Measurements from ENCODE around the gene MTERF1. TPM values are rescaled to one million over a fixed set of nuclear protein-coding genes. Genes with fewer than 3 reads are reported as not detected.

Gene MTERF1
- total RNA-seq, 1 experiment from 2014 or later: 13.6 TPM

GRCh38 chr7:91872928-91873327, 7.6 kb downstream of the MTERF1 start:
- intact Hi-C loops (cut with micrococcal nuclease; ENCODE audit: unreplicated experiment): no loop called here
- Histone ChIP-seq H3K9me3 (ENCODE audit: control insufficient read depth, insufficient read depth, low read depth, low read length) (no peaks in the 10 kb centered on the region), H3K27ac (ENCODE audit: low read length) (no peak overlapping the region), H3K27me3 (ENCODE audit: control insufficient read depth, insufficient read depth, low read length) (no peaks in the 10 kb centered on the region), H3K36me3 (ENCODE audit: control insufficient read depth, insufficient read depth, low read length) (no peaks in the 10 kb centered on the region), H3K4me1 (ENCODE audit: control insufficient read depth, insufficient read depth, low read length) (no peaks in the 10 kb centered on the region), H3K4me3 (ENCODE audit: low read depth in 2 of 2, low read length in 2 of 2) (no peak overlapping the region)
- TF ChIP-seq TCF7L2 (IDR thresholded peaks at IDR 0.05; ENCODE audit: low read depth, low read length): no peak
- ChIA-PET CTCF (no interaction called here), POLR2A (no interaction called here)
- no peak for ATAC-seq
- in situ Hi-C loops (cut with HindIII; ENCODE audit: low pct_unique_long_range_greater_than_20kb, low sequenced_read_pairs): no loop called here
- no TSS peak for BruUV-seq (replicated peaks)
- no peak for DNase-seq (ENCODE audit: low read depth, low spot score)

GRCh38 chr7:91872069-91872468, 8.4 kb downstream of the MTERF1 start:
- CTCF ChIA-PET: no interaction called here
- H3K27me3 ChIP-seq (ENCODE audit: control insufficient read depth, insufficient read depth, low read length): no peaks in the 10 kb centered on the region
- POLR2A ChIA-PET: no interaction called here

More at GRCh38 chr7:91872069-91872468, 8.4 kb downstream of the MTERF1 start:
- in situ Hi-C loops (cut with HindIII; ENCODE audit: low pct_unique_long_range_greater_than_20kb, low sequenced_read_pairs) (no loop called here), intact Hi-C loops (cut with micrococcal nuclease; ENCODE audit: unreplicated experiment) (no loop called here)
- ATAC-seq: no peak
- H3K4me1 ChIP-seq (ENCODE audit: control insufficient read depth, insufficient read depth, low read length): no peaks in the 10 kb centered on the region
- H3K27ac ChIP-seq (ENCODE audit: low read length): no peak overlapping the region
- no peak for TF ChIP-seq REST (IDR thresholded peaks at IDR 0.05; ENCODE audit: insufficient read depth in 1 of 2, low read depth in 2 of 2, low read length in 1 of 2)
- no peak for TF ChIP-seq TCF7L2 (IDR thresholded peaks at IDR 0.05; ENCODE audit: low read depth, low read length)
- no peak for TF ChIP-seq POLR2AphosphoS5 (IDR thresholded peaks at IDR 0.05; ENCODE audit: low read depth, low read length)
- no peak for TF ChIP-seq SIN3A (IDR thresholded peaks at IDR 0.05; ENCODE audit: borderline replicate concordance, insufficient read depth, low read depth, low read length)
- TF ChIP-seq, protein P1, sequence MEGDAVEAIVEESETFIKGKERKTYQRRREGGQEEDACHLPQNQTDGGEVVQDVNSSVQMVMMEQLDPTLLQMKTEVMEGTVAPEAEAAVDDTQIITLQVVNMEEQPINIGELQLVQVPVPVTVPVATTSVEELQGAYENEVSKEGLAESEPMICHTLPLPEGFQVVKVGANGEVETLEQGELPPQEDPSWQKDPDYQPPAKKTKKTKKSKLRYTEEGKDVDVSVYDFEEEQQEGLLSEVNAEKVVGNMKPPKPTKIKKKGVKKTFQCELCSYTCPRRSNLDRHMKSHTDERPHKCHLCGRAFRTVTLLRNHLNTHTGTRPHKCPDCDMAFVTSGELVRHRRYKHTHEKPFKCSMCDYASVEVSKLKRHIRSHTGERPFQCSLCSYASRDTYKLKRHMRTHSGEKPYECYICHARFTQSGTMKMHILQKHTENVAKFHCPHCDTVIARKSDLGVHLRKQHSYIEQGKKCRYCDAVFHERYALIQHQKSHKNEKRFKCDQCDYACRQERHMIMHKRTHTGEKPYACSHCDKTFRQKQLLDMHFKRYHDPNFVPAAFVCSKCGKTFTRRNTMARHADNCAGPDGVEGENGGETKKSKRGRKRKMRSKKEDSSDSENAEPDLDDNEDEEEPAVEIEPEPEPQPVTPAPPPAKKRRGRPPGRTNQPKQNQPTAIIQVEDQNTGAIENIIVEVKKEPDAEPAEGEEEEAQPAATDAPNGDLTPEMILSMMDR (IDR thresholded peaks at IDR 0.05): no peak
- DNase-seq (ENCODE audit: low read depth, low spot score): no peak
- H3K4me3 ChIP-seq (ENCODE audit: low read depth in 2 of 2, low read length in 2 of 2): no peak overlapping the region
- H3K36me3 ChIP-seq (ENCODE audit: control insufficient read depth, insufficient read depth, low read length): no peaks in the 10 kb centered on the region
- H3K9me3 ChIP-seq (ENCODE audit: control insufficient read depth, insufficient read depth, low read depth, low read length): no peaks in the 10 kb centered on the region
- BruUV-seq (replicated peaks): no TSS peak
